Measurements from ENCODE around the gene BMP6. TPM values are rescaled to one million over a fixed set of nuclear protein-coding genes. Genes with fewer than 3 reads are reported as not detected.
A peak's percentile ranks its signal among the peaks of the same experiment; 100 is the strongest.

The BMP6 gene
- polyA plus RNA-seq, 3 donors: not detected

GRCh38 chr6:7728855-7729590 lies 3.1 kb downstream of the BMP6 start:
- no peak overlapping the region for H3K4me2 ChIP-seq (replicated peaks; ENCODE audit: extremely low read depth, low read length, poor library complexity, severe bottlenecking)
- TF ChIP-seq CTCF (IDR thresholded peaks at IDR 0.05): no peak
- H3K27me3 ChIP-seq (ENCODE audit: control insufficient read depth in 2 of 2, insufficient read depth in 2 of 2, low read length in 2 of 2): peaks cover 62 to 71% of the 10 kb centered on the region in 2 donors
- peaks cover 0 to 25% of the 10 kb centered on the region in 2 donors for H3K9me3 ChIP-seq (replicated peaks in 1 of 2; ENCODE audit: control insufficient read depth in 1 of 2, insufficient read depth in 1 of 2, low read length in 2 of 2)
- no peak overlapping the region for H2AFZ ChIP-seq (ENCODE audit: insufficient read depth, low read depth, low read length, poor library complexity, severe bottlenecking)
- no peaks in the 10 kb centered on the region for H3K79me2 ChIP-seq (ENCODE audit: insufficient read depth, low read length)
- no peak overlapping the region for H3K27ac ChIP-seq (ENCODE audit: low read depth in 1 of 2, low read length in 2 of 2)
- peaks cover 22 to 33% of the 10 kb centered on the region in 2 donors for H3K4me1 ChIP-seq (ENCODE audit: control insufficient read depth in 1 of 2, insufficient read depth in 2 of 2, low read length in 2 of 2)
- H3K4me3 Mint-ChIP-seq: peak overlapping the region; percentile 66 to 86
- DNase-seq: no peak
- H3K27ac Mint-ChIP-seq: peak overlapping the region in 1 of 7 donors; percentile 46
- H3K9ac ChIP-seq (ENCODE audit: insufficient read depth, low read length, poor library complexity, severe bottlenecking): no peak overlapping the region
- WGBS (ENCODE audit: insufficient coverage): 15% methylated on average over 7 of the region's 14 CpGs
- no peaks in the 10 kb centered on the region for H4K20me1 ChIP-seq (ENCODE audit: insufficient read depth, low read length)
- H3K9me3 Mint-ChIP-seq: peaks cover 0 to 18% (median 10%) of the 10 kb centered on the region in 7 donors
- intact Hi-C loops (cut with micrococcal nuclease): loop anchor here in 1 of 2 donors (5.0 kb wide), 1 partner anchor 178 kb away; no protein-coding TSS in a partner anchor
- H3K4me3 ChIP-seq (replicated peaks in 1 of 3; ENCODE audit: low read depth in 2 of 3, low read length in 3 of 3): peak overlapping the region in 1 of 3 experiments; percentile 60
- H3K4me1 Mint-ChIP-seq: peaks cover 32% of the 10 kb centered on the region
- peaks cover 73 to 86% (median 74%) of the 10 kb centered on the region in 3 donors for H3K27me3 Mint-ChIP-seq (ENCODE audit: low read depth in 3 of 3)
- no peaks in the 10 kb centered on the region for H3K36me3 ChIP-seq (replicated peaks in 1 of 2; ENCODE audit: control insufficient read depth in 1 of 2, insufficient read depth in 2 of 2, low read length in 2 of 2)
- peaks cover 0 to 9% of the 10 kb centered on the region in 2 donors for H3K36me3 Mint-ChIP-seq

DNA sequence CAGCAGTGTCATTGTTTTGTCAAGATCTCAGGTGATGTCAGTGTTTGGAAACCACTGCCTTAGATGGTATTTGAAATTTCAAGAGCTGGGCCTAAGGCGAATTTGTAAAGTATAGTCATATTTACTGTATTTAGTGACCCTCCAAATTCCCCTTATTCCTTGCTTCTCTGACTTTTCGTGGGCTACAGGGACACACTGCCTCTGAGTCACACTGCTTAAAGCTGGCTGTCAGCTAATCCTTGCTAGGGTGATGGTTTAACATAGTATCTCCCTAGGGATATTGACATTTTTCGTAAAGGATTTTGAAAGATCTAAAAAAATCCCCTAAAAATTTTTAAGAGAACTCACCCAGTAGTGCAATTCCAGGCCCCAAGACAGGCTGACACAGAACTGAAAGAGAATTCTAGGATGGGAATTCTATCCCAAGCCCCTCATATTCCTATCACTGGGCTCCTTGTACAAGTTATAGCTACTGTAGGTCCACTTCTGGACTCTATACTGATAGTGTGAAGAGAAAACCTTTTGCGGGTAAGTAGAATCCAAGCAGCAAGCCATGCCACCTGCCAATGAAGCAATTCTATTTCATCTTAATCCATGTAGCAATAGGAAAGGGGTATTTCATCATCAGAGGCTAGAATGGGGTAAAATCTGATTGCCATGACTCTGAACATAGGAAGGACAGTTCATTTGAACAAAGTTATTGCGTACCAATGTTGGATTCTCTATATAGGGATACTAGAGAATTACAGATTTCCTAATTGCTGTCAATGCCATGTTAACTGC lies 4.3 kb downstream of the BMP6 start:
- Histone ChIP-seq H3K4me1 (ENCODE audit: control insufficient read depth in 1 of 2, insufficient read depth in 2 of 2, low read length in 2 of 2) (peaks cover 22 to 33% of the 10 kb centered on the region in 2 donors), H3K36me3 (replicated peaks in 1 of 2; ENCODE audit: control insufficient read depth in 1 of 2, insufficient read depth in 2 of 2, low read length in 2 of 2) (no peaks in the 10 kb centered on the region), H3K9me3 (replicated peaks in 1 of 2; ENCODE audit: control insufficient read depth in 1 of 2, insufficient read depth in 1 of 2, low read length in 2 of 2) (peaks cover 0 to 22% of the 10 kb centered on the region in 2 donors), H3K27me3 (ENCODE audit: control insufficient read depth in 2 of 2, insufficient read depth in 2 of 2, low read length in 2 of 2) (peaks cover 51 to 60% of the 10 kb centered on the region in 2 donors), H3K9ac (ENCODE audit: insufficient read depth, low read length, poor library complexity, severe bottlenecking) (no peak overlapping the region), H4K20me1 (ENCODE audit: insufficient read depth, low read length) (no peaks in the 10 kb centered on the region), H3K4me3 (replicated peaks in 1 of 3; ENCODE audit: low read depth in 2 of 3, low read length in 3 of 3) (no peak overlapping the region), H3K79me2 (ENCODE audit: insufficient read depth, low read length) (no peaks in the 10 kb centered on the region), H3K27ac (ENCODE audit: low read depth in 1 of 2, low read length in 2 of 2) (no peak overlapping the region), H3K4me2 (replicated peaks; ENCODE audit: extremely low read depth, low read length, poor library complexity, severe bottlenecking) (no peak overlapping the region), H2AFZ (ENCODE audit: insufficient read depth, low read depth, low read length, poor library complexity, severe bottlenecking) (no peak overlapping the region)
- peaks cover 32% of the 10 kb centered on the region for H3K4me1 Mint-ChIP-seq
- no peak for TF ChIP-seq CTCF (IDR thresholded peaks at IDR 0.05)
- intact Hi-C loops (cut with micrococcal nuclease): no loop called here
- H3K36me3 Mint-ChIP-seq: peaks cover 0 to 9% of the 10 kb centered on the region in 2 donors
- H3K9me3 Mint-ChIP-seq: peaks cover 0 to 18% (median 10%) of the 10 kb centered on the region in 7 donors
- WGBS (ENCODE audit: insufficient coverage): no CpG with 5 or more reads among the region's 5 CpGs
- H3K4me3 Mint-ChIP-seq: peak overlapping the region in 1 of 2 donors; percentile 75
- peak overlapping the region in 1 of 7 donors; percentile 19 for H3K27ac Mint-ChIP-seq
- peak in 1 of 3 donors; percentile 44 for DNase-seq
- H3K27me3 Mint-ChIP-seq (ENCODE audit: low read depth in 3 of 3): peaks cover 64 to 79% (median 66%) of the 10 kb centered on the region in 3 donors

All from CD14-positive monocyte (primary cell).